Measurements from ENCODE around the gene TMEM89. TPM values are rescaled to one million over a fixed set of nuclear protein-coding genes. Genes with fewer than 3 reads are reported as not detected.
A peak's percentile ranks its signal among the peaks of the same experiment; 100 is the strongest.

Gene TMEM89
- total and polyA plus RNA-seq, 2 of the 4 experiments (the other 2 are of a cell fraction) = 0.15 TPM; not detected in 1

- ChIA-PET CTCF (no interaction called here), POLR2A (ENCODE audit: unreplicated experiment) (interaction anchor here (0.5 kb wide), 1 partner anchor 16 kb away, joined by 12 read pairs; no protein-coding TSS in a partner anchor)
- Histone ChIP-seq H3K23ac (ENCODE audit: low read depth, low read length) (peak overlapping the region; percentile 66), H3K36me3 (ENCODE audit: control insufficient read depth, insufficient read depth, low read length) (peaks cover 43% of the 10 kb centered on the region), H4K8ac (ENCODE audit: low read depth in 2 of 2, low read length in 2 of 2) (peak overlapping the region; percentile 85 to 92), H3K9ac (ENCODE audit: low read depth, low read length) (peak overlapping the region; percentile 83), H2AFZ (replicated peaks; ENCODE audit: low read length, poor library complexity) (peak overlapping the region; percentile 80), H3K56ac (ENCODE audit: extremely low read depth, insufficient read depth, low read length) (peak overlapping the region; percentile 66; the same call in 1 of the 2 replicates), H2BK120ac (ENCODE audit: low read depth, low read length) (peak overlapping the region; percentile 85), H2AK5ac (ENCODE audit: low read depth, low read length) (peak overlapping the region; percentile 88), H3K9me1 (ENCODE audit: insufficient read depth, low read length) (peaks cover 63% of the 10 kb centered on the region), H3K14ac (replicated peaks; ENCODE audit: low read depth, low read length) (peak overlapping the region; percentile 89), H3K4me3 (ENCODE audit: insufficient read depth, low read depth, low read length) (peak overlapping the region; percentile 52), H3K9me3 (ENCODE audit: control insufficient read depth, insufficient read depth, low read length) (no peaks in the 10 kb centered on the region), H2BK5ac (ENCODE audit: low read depth, low read length, poor library complexity, severe bottlenecking) (peak overlapping the region; percentile 97), H2BK15ac (ENCODE audit: low read depth, low read length) (peak overlapping the region; percentile 70; the same call in 1 of the 3 replicates), H3K79me1 (ENCODE audit: low read depth in 1 of 2, low read length in 2 of 2) (peaks cover 30 to 80% of the 10 kb centered on the region in 2 experiments), H3K4ac (ENCODE audit: low read depth, low read length) (peak overlapping the region; percentile 92), H2AK9ac (replicated peaks; ENCODE audit: low read depth, low read length, poor library complexity) (peak overlapping the region; percentile 95), H4K5ac (ENCODE audit: low read depth, low read length) (peak overlapping the region; percentile 81), H3K18ac (ENCODE audit: low read depth, low read length) (peak overlapping the region; percentile 70), H4K91ac (ENCODE audit: insufficient read depth, low read depth, low read length) (peak overlapping the region; percentile 92), H4K20me1 (ENCODE audit: insufficient read depth, low read length) (peaks cover 17% of the 10 kb centered on the region), H2BK20ac (ENCODE audit: low read depth, low read length) (peak overlapping the region; percentile 72), H3K4me1 (ENCODE audit: control insufficient read depth, insufficient read depth, low read length) (peaks cover 49% of the 10 kb centered on the region), H3K4me2 (ENCODE audit: low read depth, low read length) (peak overlapping the region; percentile 73), H3K27me3 (ENCODE audit: control insufficient read depth, insufficient read depth, low read length) (no peaks in the 10 kb centered on the region), H3K27ac (ENCODE audit: insufficient read depth, low read length) (peak overlapping the region; percentile 94)
- intact Hi-C loops (cut with micrococcal nuclease) = no loop called here
- in situ Hi-C loops (cut with MboI; ENCODE audit: low sequenced_read_pairs) = no loop called here
- WGBS, 2 experiments (ENCODE audit: extremely low coverage in 2 of 2, insufficient read length in 1 of 2) = 42% methylated on average over 8 of the region's 39 CpGs; no CpG with 5 or more reads in 1 of the 2 experiments
- no peak for TF ChIP-seq RCOR1 (IDR thresholded peaks at IDR 0.05; ENCODE audit: insufficient replicate concordance, low read length)
- no peak for TF ChIP-seq MAFK (IDR thresholded peaks at IDR 0.05; ENCODE audit: low read depth, low read length)
- no peak for TF ChIP-seq CEBPB (IDR thresholded peaks at IDR 0.05; ENCODE audit: low read depth, low read length)
- TF ChIP-seq POLR2A (IDR thresholded peaks at IDR 0.05; ENCODE audit: low read depth, low read length) = peak; percentile 17; the same call in 1 of the 2 replicates
- ATAC-seq (ENCODE audit: low read depth) (no peak), DNase-seq (peak; percentile 19)
- BruUV-seq (replicated peaks) = no TSS peak
- dilution Hi-C loops (cut with HindIII; ENCODE audit: low sequenced_read_pairs, unreplicated experiment) = no loop called here
Measured at GRCh38 chr3:48594417-48595049, 27.0 kb downstream of the TMEM89 start.
